IPS-18a (cell line): Measurements from ENCODE around the gene LMAN2.
A peak's percentile ranks its signal among the peaks of the same experiment; 100 is the strongest.

Source experiments
- H3K27ac ChIP-seq: one replicate; pipeline ENCODE4 v1.5.1; 2013; ENCODE audit warnings: low read length
- H3K27me3 ChIP-seq: one replicate; pipeline ENCODE4 v1.6.1; 2013; ENCODE audit warnings: mild to moderate bottlenecking, low read length; ENCODE audit not compliant: control insufficient read depth, insufficient read depth
- H3K36me3 ChIP-seq: one replicate; pipeline ENCODE4 v1.6.1; 2013; ENCODE audit warnings: low read depth, low read length; ENCODE audit not compliant: control insufficient read depth
- H3K4me1 ChIP-seq: one replicate; pipeline ENCODE4 v1.6.1; 2013; ENCODE audit warnings: low read depth, low read length; ENCODE audit not compliant: control insufficient read depth
- H3K4me3 ChIP-seq: one replicate; pipeline ENCODE4 v1.5.1; 2013; ENCODE audit warnings: low read length
- H3K9ac ChIP-seq: one replicate; pipeline ENCODE4 v1.6.1; 2013; ENCODE audit warnings: mild to moderate bottlenecking, low read length, moderate library complexity
- H3K9me3 ChIP-seq: one replicate; pipeline ENCODE4 v1.6.1; 2013; ENCODE audit warnings: low read depth, low read length; ENCODE audit not compliant: control insufficient read depth

Gene LMAN2

GRCh38 chr5:177327539-177328522 is 23.6 kb downstream of the LMAN2 start:
- Histone ChIP-seq H3K4me1 (peaks cover 9% of the 10 kb centered on the region), H3K9me3 (no peaks in the 10 kb centered on the region), H3K27me3 (no peaks in the 10 kb centered on the region), H3K27ac (no peak overlapping the region), H3K4me3 (no peak overlapping the region), H3K36me3 (no peaks in the 10 kb centered on the region), H3K9ac (no peak overlapping the region)

DNA sequence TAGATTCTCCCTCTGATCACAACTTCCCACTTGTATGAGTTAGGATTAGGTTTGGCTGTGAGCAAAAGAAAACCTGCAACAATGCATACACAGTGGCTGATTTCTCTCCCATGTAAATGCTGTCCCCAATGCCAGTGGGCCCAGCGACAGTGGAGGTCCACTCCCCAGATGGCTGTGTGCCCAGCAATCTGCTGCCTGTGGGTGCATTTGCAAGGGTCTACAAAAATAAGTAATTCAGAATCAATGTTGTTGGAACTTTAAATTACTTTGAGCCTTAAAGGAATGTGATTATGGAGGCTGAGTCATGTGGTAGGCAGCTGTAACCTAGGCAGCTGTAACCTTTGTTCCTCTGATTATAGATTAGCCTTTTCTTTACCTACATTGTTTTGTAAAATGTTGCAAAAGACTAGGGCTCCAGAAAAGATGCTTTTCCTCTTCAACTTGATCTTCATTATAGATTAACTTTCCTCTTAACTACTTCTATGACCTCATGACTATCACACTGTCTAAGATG is 25.5 kb downstream of the LMAN2 start:
- Histone ChIP-seq H3K4me3 (no peak overlapping the region), H3K9me3 (no peaks in the 10 kb centered on the region), H3K9ac (no peak overlapping the region), H3K27me3 (no peaks in the 10 kb centered on the region), H3K4me1 (peaks cover 9% of the 10 kb centered on the region), H3K36me3 (no peaks in the 10 kb centered on the region), H3K27ac (peak overlapping the region; percentile 65)

- Histone ChIP-seq H3K4me1 (peaks cover 5% of the 10 kb centered on the region), H3K36me3 (no peaks in the 10 kb centered on the region), H3K27me3 (no peaks in the 10 kb centered on the region), H3K9me3 (no peaks in the 10 kb centered on the region), H3K4me3 (no peak overlapping the region), H3K9ac (no peak overlapping the region), H3K27ac (no peak overlapping the region)
Measured at GRCh38 chr5:177320879-177321278, 30.6 kb downstream of the LMAN2 start.

- H3K27ac ChIP-seq = no peak overlapping the region
- no peaks in the 10 kb centered on the region for H3K9me3 ChIP-seq
- H3K36me3 ChIP-seq = no peaks in the 10 kb centered on the region
- no peak overlapping the region for H3K4me3 ChIP-seq
- H3K9ac ChIP-seq = no peak overlapping the region
- no peaks in the 10 kb centered on the region for H3K4me1 ChIP-seq
- H3K27me3 ChIP-seq = no peaks in the 10 kb centered on the region
Measured at GRCh38 chr5:177319913-177320588, 31.4 kb downstream of the LMAN2 start.

- Histone ChIP-seq H3K4me3 (no peak overlapping the region), H3K36me3 (no peaks in the 10 kb centered on the region)
Measured at GRCh38 chr5:177317959-177318377, 33.5 kb downstream of the LMAN2 start.

DNA sequence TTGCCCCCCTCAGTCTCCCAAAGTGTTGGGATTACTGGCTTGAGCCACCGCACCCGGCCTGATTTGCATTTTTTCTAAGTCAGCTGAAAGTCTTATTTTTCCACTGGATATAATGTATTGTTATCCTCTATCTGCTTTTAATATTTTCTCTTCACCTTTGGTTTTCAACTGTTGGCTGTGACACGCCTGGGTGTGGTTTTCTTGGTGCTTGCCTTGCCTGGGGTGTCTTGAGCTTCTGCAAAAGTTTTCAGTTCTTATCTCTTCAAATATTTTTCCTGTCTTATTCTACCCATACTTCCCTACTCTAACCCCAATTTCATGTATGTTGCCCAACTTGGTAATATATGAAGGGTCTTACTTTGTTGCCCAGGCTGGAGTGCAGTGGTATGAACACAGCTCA is 35.5 kb downstream of the LMAN2 start:
- no peak overlapping the region for H3K4me3 ChIP-seq
- H3K27me3 ChIP-seq = no peaks in the 10 kb centered on the region
- H3K9me3 ChIP-seq = no peaks in the 10 kb centered on the region
- peaks cover 4% of the 10 kb centered on the region for H3K4me1 ChIP-seq
- H3K36me3 ChIP-seq = no peaks in the 10 kb centered on the region
- H3K9ac ChIP-seq = no peak overlapping the region
- H3K27ac ChIP-seq = no peak overlapping the region

More at GRCh38 chr5:177317959-177318377, 33.5 kb downstream of the LMAN2 start:
- H3K4me1 ChIP-seq = no peaks in the 10 kb centered on the region
- no peak overlapping the region for H3K27ac ChIP-seq
- no peak overlapping the region for H3K9ac ChIP-seq
- no peaks in the 10 kb centered on the region for H3K27me3 ChIP-seq
- no peaks in the 10 kb centered on the region for H3K9me3 ChIP-seq

- Histone ChIP-seq H3K27me3 (no peaks in the 10 kb centered on the region), H3K4me3 (no peak overlapping the region), H3K27ac (no peak overlapping the region), H3K9me3 (no peaks in the 10 kb centered on the region), H3K9ac (no peak overlapping the region), H3K36me3 (no peaks in the 10 kb centered on the region), H3K4me1 (peaks cover 4% of the 10 kb centered on the region)
Measured at GRCh38 chr5:177315411-177315810, 36.1 kb downstream of the LMAN2 start.

- Histone ChIP-seq H3K9ac (no peak overlapping the region), H3K27ac (no peak overlapping the region), H3K4me1 (peaks cover 4% of the 10 kb centered on the region)
Measured at GRCh38 chr5:177314376-177315342, 36.8 kb downstream of the LMAN2 start.

DNA sequence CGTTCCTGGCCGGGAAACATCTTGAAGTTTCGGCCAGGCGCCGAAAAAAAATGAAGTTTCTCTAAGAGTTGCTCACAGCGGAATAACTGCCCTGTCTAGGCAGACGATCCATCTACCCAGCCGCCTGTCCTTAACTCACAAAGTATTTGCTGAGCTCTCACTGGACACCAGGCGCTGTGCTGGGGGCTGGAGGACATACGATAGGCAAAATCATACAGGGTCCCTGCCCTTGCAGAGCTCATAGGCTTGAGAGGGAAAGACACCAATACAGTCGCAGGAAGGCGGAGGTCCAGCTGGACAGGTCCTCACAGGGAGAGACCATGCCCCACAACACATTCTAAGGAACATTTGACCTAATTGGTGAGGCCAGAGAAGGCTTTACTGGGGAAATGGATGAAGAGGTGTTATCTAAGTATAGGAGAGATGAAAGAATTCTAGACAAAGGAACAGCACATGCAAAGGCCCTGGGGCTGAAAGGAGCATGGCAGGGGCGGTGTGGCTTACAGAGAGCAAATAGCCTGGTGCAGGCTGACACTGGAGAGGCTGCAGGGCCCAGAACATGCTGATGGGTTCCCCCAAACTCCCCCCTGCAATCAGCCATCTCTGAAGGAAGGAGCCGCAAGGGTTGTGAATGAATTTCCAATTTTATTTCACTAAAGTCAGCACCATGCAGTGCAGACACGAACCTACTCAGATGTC is 37.8 kb downstream of the LMAN2 start:
- Histone ChIP-seq H3K27ac (no peak overlapping the region), H3K36me3 (no peaks in the 10 kb centered on the region), H3K27me3 (no peaks in the 10 kb centered on the region), H3K4me1 (peaks cover 4% of the 10 kb centered on the region), H3K9me3 (no peaks in the 10 kb centered on the region), H3K9ac (no peak overlapping the region), H3K4me3 (no peak overlapping the region)

More at GRCh38 chr5:177314376-177315342, 36.8 kb downstream of the LMAN2 start:
- Histone ChIP-seq H3K9me3 (no peaks in the 10 kb centered on the region), H3K4me3 (no peak overlapping the region), H3K27me3 (no peaks in the 10 kb centered on the region), H3K36me3 (no peaks in the 10 kb centered on the region)

DNA sequence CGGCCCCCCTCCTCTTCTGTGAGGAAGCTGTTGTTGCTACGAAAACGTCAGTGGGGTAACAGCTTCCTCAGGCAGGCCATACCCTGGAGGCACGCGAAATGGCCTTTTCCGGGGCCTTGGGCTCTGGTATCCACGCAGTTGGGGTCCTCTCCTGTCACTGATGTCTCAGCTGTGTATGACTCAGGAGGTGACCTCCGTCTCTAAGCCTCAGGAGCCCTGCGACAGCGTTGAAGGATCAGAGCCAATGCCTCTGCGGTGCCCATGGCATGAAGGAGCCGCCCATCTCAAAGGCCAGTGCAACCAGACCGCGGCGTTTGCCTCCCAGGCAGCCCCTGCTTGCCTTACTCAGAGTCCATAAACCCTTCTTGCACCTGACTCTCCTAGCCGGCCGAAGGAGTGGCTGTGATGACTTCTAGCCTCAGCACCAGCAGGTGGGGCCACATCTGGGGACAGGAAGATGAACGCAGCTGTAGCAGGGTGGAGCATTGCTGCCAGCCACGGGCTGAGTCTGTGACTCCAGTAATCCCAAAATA is 38.8 kb downstream of the LMAN2 start:
- Histone ChIP-seq H3K27ac (no peak overlapping the region), H3K4me1 (peaks cover 4% of the 10 kb centered on the region), H3K4me3 (peak overlapping the region; percentile 82), H3K9me3 (no peaks in the 10 kb centered on the region), H3K9ac (peak overlapping the region; percentile 69), H3K27me3 (no peaks in the 10 kb centered on the region), H3K36me3 (no peaks in the 10 kb centered on the region)
